Measurements from ENCODE around the gene MAB21L4. TPM values are rescaled to one million over a fixed set of nuclear protein-coding genes. Genes with fewer than 3 reads are reported as not detected.

The MAB21L4 gene
- total RNA-seq, 2 experiments from 2014 or later, result not detected

DNA sequence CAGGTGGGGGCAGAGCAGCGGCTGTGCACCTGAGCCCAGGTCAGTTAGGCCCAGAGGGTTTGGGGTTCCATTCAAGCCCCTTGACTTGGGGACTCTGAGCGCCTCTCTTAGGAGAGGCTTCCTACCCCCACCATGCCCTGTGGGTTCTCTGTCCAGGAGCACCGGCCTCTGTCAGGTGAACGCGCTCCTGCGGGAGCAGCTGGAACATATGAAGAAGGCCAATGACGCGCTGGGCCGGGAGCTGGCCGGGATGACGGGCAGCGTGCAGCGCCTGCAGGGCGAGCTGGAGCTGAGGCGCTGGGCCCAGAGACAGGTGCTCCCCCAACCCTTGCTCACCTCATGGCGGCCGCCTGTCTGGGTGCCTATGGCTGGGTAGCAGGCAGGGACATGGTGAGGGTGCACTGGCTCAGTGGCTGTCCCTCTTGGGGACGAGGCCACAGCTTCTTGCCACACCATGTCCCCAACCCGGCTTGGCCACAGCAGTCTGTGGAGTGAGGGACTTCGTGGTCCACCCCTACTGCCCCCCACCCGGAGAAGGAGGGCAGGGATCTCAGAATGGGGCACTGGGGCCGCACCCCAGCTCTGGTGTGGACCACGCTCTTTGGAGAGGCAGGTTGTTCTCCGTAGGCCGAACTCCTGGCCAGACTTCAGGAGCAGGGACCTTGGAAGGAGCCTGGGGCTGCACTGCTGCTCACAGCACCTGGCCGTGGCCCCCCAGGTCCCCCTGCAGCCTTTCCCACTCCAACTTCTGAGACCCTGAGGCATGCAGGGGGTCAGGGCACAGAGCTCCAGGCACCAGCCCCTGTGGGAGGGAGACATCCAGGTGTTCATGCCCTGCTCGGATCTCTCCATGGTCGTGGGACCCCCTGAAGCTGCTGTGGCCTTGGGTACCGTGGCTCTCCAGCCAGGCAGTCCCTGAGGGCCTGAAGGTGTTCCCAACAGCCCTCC is 29.9 kb upstream of the MAB21L4 start:
- CTCF ChIA-PET (ENCODE audit: unreplicated experiment), result no interaction called here
- no peaks in the 10 kb centered on the region for H3K36me3 ChIP-seq (ENCODE audit: insufficient read depth, low read length)
- intact Hi-C loops (cut with micrococcal nuclease; ENCODE audit: unreplicated experiment), result no loop called here
- H3K4me2 ChIP-seq (ENCODE audit: low read length), result no peak overlapping the region
- H4K20me1 ChIP-seq (ENCODE audit: insufficient read depth, low read length), result no peaks in the 10 kb centered on the region
- no peaks in the 10 kb centered on the region for H3K4me1 ChIP-seq (ENCODE audit: insufficient read depth, low read length, poor library complexity, severe bottlenecking)
- no peaks in the 10 kb centered on the region for H3K79me2 ChIP-seq (ENCODE audit: insufficient read depth, low read depth, low read length)
- no peaks in the 10 kb centered on the region for H3K9me3 ChIP-seq (ENCODE audit: low read length)
- no peak overlapping the region for H3K4me3 ChIP-seq (ENCODE audit: low read depth, low read length, poor library complexity, severe bottlenecking)
- BruUV-seq (replicated peaks), result no TSS peak
- H2AFZ ChIP-seq (ENCODE audit: low read length), result no peak overlapping the region
- POLR2A ChIA-PET, result no interaction called here
- no peak for TF ChIP-seq EZH2phosphoT487 (IDR thresholded peaks at IDR 0.05; ENCODE audit: borderline replicate concordance, low read depth, low read length)
- TF ChIP-seq, protein P1, sequence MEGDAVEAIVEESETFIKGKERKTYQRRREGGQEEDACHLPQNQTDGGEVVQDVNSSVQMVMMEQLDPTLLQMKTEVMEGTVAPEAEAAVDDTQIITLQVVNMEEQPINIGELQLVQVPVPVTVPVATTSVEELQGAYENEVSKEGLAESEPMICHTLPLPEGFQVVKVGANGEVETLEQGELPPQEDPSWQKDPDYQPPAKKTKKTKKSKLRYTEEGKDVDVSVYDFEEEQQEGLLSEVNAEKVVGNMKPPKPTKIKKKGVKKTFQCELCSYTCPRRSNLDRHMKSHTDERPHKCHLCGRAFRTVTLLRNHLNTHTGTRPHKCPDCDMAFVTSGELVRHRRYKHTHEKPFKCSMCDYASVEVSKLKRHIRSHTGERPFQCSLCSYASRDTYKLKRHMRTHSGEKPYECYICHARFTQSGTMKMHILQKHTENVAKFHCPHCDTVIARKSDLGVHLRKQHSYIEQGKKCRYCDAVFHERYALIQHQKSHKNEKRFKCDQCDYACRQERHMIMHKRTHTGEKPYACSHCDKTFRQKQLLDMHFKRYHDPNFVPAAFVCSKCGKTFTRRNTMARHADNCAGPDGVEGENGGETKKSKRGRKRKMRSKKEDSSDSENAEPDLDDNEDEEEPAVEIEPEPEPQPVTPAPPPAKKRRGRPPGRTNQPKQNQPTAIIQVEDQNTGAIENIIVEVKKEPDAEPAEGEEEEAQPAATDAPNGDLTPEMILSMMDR (conservative IDR thresholded peaks at IDR 0.05; ENCODE audit: low read length), result no peak
- DNase-seq (ENCODE audit: low spot score), result no peak
- no peak overlapping the region for H3K27ac ChIP-seq (ENCODE audit: low read depth, low read length, poor library complexity, severe bottlenecking)
- no peaks in the 10 kb centered on the region for H3K9me2 ChIP-seq (ENCODE audit: insufficient read depth, low read length)

DNA sequence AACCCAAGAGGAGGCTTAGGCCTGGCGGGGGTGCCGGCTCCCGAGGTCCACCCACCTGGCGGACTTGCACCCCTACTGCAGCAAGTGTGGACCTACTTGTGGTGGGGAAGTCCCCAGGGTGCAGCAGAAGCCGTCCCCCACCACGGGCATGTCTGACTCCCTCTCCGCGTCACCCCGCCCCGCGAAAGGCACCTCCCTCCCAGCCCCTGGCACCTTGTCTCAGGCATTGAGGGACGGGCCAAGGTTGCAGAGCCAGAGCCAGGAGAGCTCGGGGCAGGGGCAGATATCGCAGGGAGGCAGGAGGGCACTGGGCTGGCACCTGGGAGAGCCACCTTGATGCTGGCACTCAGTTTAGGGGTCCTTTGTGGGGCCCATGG is 29.2 kb upstream of the MAB21L4 start:
- no peak for TF ChIP-seq EZH2phosphoT487 (IDR thresholded peaks at IDR 0.05; ENCODE audit: borderline replicate concordance, low read depth, low read length)
- TF ChIP-seq, protein P1 (conservative IDR thresholded peaks at IDR 0.05; ENCODE audit: low read length), result no peak
- H3K36me3 ChIP-seq (ENCODE audit: insufficient read depth, low read length), result no peaks in the 10 kb centered on the region

DNA sequence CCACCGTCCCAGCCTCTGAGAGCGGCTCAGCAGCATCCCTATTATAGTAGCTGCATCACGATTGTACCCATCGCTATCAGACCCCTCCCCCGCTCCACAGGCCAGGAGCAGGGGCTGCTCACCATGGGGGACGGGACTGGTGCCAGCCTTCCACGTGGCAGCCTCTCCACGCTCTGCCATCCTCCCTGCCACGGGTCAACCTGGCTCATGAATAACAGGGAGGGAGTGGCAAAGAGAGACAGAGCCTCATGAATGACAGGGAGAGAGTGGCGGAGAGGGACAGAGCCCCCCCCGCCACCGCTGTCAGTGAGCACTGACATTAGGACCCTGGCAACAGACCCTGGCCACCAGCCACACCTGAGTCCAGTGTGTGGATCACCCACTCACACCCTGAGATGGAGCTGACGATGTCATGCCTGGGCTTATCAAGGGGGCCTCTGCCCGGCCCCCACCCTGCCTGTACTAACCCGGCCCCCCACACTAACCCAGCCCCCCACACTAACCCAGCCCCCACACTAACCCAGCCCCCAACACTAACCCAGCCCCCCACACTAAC is 27.1 kb upstream of the MAB21L4 start:
- intact Hi-C loops (cut with micrococcal nuclease; ENCODE audit: unreplicated experiment), result no loop called here
- Histone ChIP-seq H3K4me3 (ENCODE audit: low read depth, low read length, poor library complexity, severe bottlenecking) (no peak overlapping the region), H4K20me1 (ENCODE audit: insufficient read depth, low read length) (no peaks in the 10 kb centered on the region), H3K79me2 (ENCODE audit: insufficient read depth, low read depth, low read length) (no peaks in the 10 kb centered on the region), H3K36me3 (ENCODE audit: insufficient read depth, low read length) (no peaks in the 10 kb centered on the region), H3K4me1 (ENCODE audit: insufficient read depth, low read length, poor library complexity, severe bottlenecking) (no peaks in the 10 kb centered on the region), H2AFZ (ENCODE audit: low read length) (no peak overlapping the region), H3K9me2 (ENCODE audit: insufficient read depth, low read length) (no peaks in the 10 kb centered on the region), H3K4me2 (ENCODE audit: low read length) (no peak overlapping the region), H3K9me3 (ENCODE audit: low read length) (no peaks in the 10 kb centered on the region), H3K27ac (ENCODE audit: low read depth, low read length, poor library complexity, severe bottlenecking) (no peak overlapping the region)
- no TSS peak for BruUV-seq (replicated peaks)
- no peak for TF ChIP-seq EZH2phosphoT487 (IDR thresholded peaks at IDR 0.05; ENCODE audit: borderline replicate concordance, low read depth, low read length)
- TF ChIP-seq, protein P1 (conservative IDR thresholded peaks at IDR 0.05; ENCODE audit: low read length), result no peak
- DNase-seq (ENCODE audit: low spot score), result no peak
- POLR2A ChIA-PET, result no interaction called here
- CTCF ChIA-PET (ENCODE audit: unreplicated experiment), result no interaction called here

More for the DNA sequence above, 29.2 kb upstream of the MAB21L4 start:
- Histone ChIP-seq H3K79me2 (ENCODE audit: insufficient read depth, low read depth, low read length) (no peaks in the 10 kb centered on the region), H3K4me2 (ENCODE audit: low read length) (no peak overlapping the region), H3K9me2 (ENCODE audit: insufficient read depth, low read length) (no peaks in the 10 kb centered on the region), H4K20me1 (ENCODE audit: insufficient read depth, low read length) (no peaks in the 10 kb centered on the region), H3K4me1 (ENCODE audit: insufficient read depth, low read length, poor library complexity, severe bottlenecking) (no peaks in the 10 kb centered on the region), H2AFZ (ENCODE audit: low read length) (no peak overlapping the region), H3K27ac (ENCODE audit: low read depth, low read length, poor library complexity, severe bottlenecking) (no peak overlapping the region), H3K9me3 (ENCODE audit: low read length) (no peaks in the 10 kb centered on the region), H3K4me3 (ENCODE audit: low read depth, low read length, poor library complexity, severe bottlenecking) (no peak overlapping the region)
- ChIA-PET POLR2A (no interaction called here), CTCF (ENCODE audit: unreplicated experiment) (no interaction called here)
- BruUV-seq (replicated peaks), result no TSS peak
- no peak for DNase-seq (ENCODE audit: low spot score)
- intact Hi-C loops (cut with micrococcal nuclease; ENCODE audit: unreplicated experiment), result no loop called here

Measured in OCI-LY7 (cell line).